ENCODE data around the gene CNTN5.

CNTN5 gene

DNA sequence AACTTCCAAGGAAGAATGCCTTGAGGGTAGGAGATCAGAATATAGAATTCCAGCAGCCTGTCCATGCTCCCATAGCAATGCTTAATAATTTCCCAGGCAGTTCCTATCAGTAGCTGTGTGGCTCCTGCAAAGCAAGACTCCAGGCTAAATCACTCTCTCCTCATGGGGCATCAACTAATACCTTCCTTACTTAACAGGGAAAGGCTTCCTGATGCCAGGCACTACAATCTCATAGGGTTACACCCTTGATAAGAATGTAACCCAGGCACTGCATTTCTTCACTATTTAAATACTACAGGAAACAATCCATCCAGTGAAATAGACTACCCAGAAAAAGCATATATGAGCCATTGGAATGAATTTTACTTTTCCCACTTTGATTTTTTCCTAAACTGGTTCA is 1051.4 kb downstream of the CNTN5 start:
- no peak overlapping the region for H3K4me3 ChIP-seq (ENCODE audit: low read length)

DNA sequence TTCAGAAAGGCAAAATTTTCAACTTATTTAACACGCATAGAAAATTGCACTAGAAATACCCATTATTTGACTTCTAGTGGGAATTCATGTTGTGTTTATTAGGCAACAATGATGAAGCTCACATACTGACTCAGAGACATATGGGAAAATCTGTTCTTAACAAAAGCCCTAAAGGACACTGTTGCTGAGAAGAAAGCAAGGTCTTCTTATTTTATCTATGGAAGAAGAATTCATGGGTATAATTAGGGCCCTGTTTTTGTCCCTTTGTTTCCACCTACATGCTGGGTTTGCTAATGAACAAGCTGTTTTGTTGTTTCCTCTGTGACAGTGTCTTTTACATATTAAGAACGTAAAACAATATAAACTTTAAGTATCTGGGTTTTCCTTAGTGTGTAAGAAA is 1059.6 kb downstream of the CNTN5 start:
- Histone ChIP-seq H3K36me3 (ENCODE audit: insufficient read depth, low read length) (no peaks in the 10 kb centered on the region), H3K27me3 (ENCODE audit: insufficient read depth, low read length) (no peaks in the 10 kb centered on the region), H3K9me3 (ENCODE audit: insufficient read depth, low read depth, low read length) (no peaks in the 10 kb centered on the region), H3K27ac (ENCODE audit: low read depth, low read length) (peak overlapping the region; percentile 61; the same call in 1 of the 2 replicates), H3K4me1 (ENCODE audit: insufficient read depth, low read length) (0 out of 2 replicates have a peak, but pooled peaks cover 8% of the 10 kb centered on the region), H3K9ac (ENCODE audit: low read depth, low read length) (no peak overlapping the region), H3K4me3 (ENCODE audit: low read length) (no peak overlapping the region)
- WGBS: 78% methylated on average over 1 of the region's 2 CpGs

More for the DNA sequence above, 1051.4 kb downstream of the CNTN5 start:
- H3K9me3 ChIP-seq (ENCODE audit: insufficient read depth, low read depth, low read length): no peaks in the 10 kb centered on the region
- no peak overlapping the region for H3K9ac ChIP-seq (ENCODE audit: low read depth, low read length)
- no peaks in the 10 kb centered on the region for H3K36me3 ChIP-seq (ENCODE audit: insufficient read depth, low read length)
- H3K27ac ChIP-seq (ENCODE audit: low read depth, low read length): peak overlapping the region; percentile 27; the same call in 1 of the 2 replicates
- H3K27me3 ChIP-seq (ENCODE audit: insufficient read depth, low read length): no peaks in the 10 kb centered on the region
- peaks cover 21% of the 10 kb centered on the region for H3K4me1 ChIP-seq (ENCODE audit: insufficient read depth, low read length)

DNA sequence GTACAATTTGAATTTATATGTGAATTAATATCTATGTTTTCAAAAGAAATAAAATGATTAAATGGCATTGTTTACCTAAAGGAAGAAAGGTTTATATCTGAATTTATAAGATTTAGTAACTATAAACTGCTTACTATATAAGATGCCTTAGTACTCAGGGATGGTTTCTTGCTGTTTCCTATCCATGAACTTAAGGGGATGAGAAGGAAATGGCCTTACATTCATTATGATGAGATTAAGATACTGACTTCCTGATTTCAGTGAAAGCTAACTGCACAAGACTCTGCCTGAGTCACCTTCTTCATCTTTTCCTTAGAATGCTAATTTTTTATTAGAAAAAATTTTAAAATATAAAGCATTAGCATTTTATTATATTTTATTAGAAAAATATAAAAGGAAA is 1060.1 kb downstream of the CNTN5 start:
- Histone ChIP-seq H3K27ac (ENCODE audit: low read depth, low read length) (no peak overlapping the region), H3K27me3 (ENCODE audit: insufficient read depth, low read length) (no peaks in the 10 kb centered on the region), H3K4me1 (ENCODE audit: insufficient read depth, low read length) (0 out of 2 replicates have a peak, but pooled peaks cover 8% of the 10 kb centered on the region), H3K9me3 (ENCODE audit: insufficient read depth, low read depth, low read length) (no peaks in the 10 kb centered on the region), H3K9ac (ENCODE audit: low read depth, low read length) (no peak overlapping the region), H3K4me3 (ENCODE audit: low read length) (no peak overlapping the region), H3K36me3 (ENCODE audit: insufficient read depth, low read length) (no peaks in the 10 kb centered on the region)

DNA sequence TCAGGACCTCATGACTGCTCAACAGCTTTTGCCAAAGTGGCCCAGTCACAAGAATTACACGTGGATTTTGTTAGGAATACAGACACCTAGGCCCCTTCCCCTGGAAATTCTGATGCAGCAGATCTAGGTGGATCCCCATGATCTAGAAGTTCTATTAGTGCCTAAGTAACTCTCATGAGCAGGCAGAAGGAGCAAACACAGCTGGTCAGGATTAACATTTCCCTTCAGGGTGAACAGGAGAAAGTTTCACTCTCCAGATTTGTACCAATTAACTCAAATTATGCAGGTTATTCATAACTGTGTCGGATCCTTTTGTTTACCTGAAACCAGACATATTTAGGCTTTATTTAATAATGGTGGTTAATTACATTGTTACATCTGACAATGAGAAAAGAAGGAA is 1072.9 kb downstream of the CNTN5 start:
- no peak overlapping the region for H3K9ac ChIP-seq (ENCODE audit: low read depth, low read length)
- WGBS: 95% methylated on average over 1 of the region's 2 CpGs
- no peak overlapping the region for H3K27ac ChIP-seq (ENCODE audit: low read depth, low read length)

DNA sequence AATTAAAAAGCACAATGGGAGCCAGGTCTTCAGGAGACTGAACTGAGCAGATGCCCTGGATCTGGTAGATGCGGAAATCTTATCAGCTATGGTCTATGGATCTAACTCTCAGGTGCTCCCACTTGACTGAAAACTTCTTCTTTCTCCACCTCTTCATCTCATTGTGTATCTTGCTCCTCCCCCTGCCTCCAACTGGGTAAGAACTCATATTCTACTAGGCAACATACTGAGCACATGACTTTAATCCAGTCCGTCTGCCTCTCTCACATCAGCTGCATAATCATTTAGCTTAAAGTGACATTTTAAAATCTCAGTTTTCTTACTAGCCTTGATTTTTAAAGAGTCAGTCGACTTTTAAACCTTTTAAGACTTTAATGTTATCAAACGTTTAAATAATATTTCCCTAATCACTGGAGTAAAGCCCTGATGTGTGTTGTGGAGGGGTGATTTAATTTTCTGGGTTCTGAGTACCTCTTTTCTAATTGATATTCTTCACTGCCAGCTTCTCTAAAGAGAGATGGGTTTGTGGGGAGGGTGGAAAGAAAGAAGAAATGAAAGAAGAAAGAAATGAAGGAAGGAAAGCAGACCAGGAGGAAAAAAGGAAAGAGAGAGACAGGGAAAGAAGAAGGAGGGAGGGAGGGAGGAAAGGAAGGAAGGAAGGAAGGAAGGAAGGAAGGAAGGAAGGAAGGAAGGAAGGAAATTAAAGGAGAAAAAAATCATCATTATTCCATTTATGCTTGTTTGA is 1073.5 kb downstream of the CNTN5 start:
- no peak overlapping the region for H3K9ac ChIP-seq (ENCODE audit: low read depth, low read length)
- H3K27ac ChIP-seq (ENCODE audit: low read depth, low read length): no peak overlapping the region
- H3K36me3 ChIP-seq (ENCODE audit: insufficient read depth, low read length): no peaks in the 10 kb centered on the region
- no peaks in the 10 kb centered on the region for H3K27me3 ChIP-seq (ENCODE audit: insufficient read depth, low read length)
- no peaks in the 10 kb centered on the region for H3K9me3 ChIP-seq (ENCODE audit: insufficient read depth, low read depth, low read length)
- peaks cover 3% of the 10 kb centered on the region; the same call in 1 of the 2 replicates for H3K4me1 ChIP-seq (ENCODE audit: insufficient read depth, low read length)
- no peak overlapping the region for H3K4me3 ChIP-seq (ENCODE audit: low read length)
- 90% methylated on average over 3 of the region's 4 CpGs for WGBS

More for the DNA sequence above, 1072.9 kb downstream of the CNTN5 start:
- Histone ChIP-seq H3K36me3 (ENCODE audit: insufficient read depth, low read length) (no peaks in the 10 kb centered on the region), H3K4me3 (ENCODE audit: low read length) (no peak overlapping the region), H3K9me3 (ENCODE audit: insufficient read depth, low read depth, low read length) (no peaks in the 10 kb centered on the region), H3K4me1 (ENCODE audit: insufficient read depth, low read length) (peaks cover 3% of the 10 kb centered on the region; the same call in 1 of the 2 replicates), H3K27me3 (ENCODE audit: insufficient read depth, low read length) (no peaks in the 10 kb centered on the region)

DNA sequence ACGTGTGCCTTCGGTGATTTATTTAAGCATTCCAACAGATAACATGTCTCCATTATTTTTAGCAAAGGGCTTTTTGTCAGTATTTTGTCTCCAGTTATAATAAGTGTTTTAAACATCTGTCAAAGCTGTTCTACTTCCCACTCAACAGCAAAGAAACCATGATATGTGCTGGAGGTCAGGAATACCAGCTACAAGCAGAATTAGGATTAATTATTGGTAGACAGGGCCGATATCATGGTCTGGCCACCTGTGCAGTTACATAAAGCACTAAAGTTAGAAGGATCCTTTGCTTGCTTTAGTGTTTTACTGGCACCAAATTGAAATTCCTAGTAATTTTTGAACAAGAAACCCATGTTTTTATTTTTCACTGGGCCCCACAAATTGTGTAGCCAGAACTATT is 1075.1 kb downstream of the CNTN5 start:
- Histone ChIP-seq H3K9me3 (ENCODE audit: insufficient read depth, low read depth, low read length) (no peaks in the 10 kb centered on the region), H3K4me1 (ENCODE audit: insufficient read depth, low read length) (peaks cover 3% of the 10 kb centered on the region; the same call in 1 of the 2 replicates), H3K9ac (ENCODE audit: low read depth, low read length) (no peak overlapping the region), H3K27me3 (ENCODE audit: insufficient read depth, low read length) (no peaks in the 10 kb centered on the region), H3K27ac (ENCODE audit: low read depth, low read length) (no peak overlapping the region), H3K36me3 (ENCODE audit: insufficient read depth, low read length) (no peaks in the 10 kb centered on the region), H3K4me3 (ENCODE audit: low read length) (no peak overlapping the region)
- over 99% methylated on average over 3 of the region's 3 CpGs for WGBS

DNA sequence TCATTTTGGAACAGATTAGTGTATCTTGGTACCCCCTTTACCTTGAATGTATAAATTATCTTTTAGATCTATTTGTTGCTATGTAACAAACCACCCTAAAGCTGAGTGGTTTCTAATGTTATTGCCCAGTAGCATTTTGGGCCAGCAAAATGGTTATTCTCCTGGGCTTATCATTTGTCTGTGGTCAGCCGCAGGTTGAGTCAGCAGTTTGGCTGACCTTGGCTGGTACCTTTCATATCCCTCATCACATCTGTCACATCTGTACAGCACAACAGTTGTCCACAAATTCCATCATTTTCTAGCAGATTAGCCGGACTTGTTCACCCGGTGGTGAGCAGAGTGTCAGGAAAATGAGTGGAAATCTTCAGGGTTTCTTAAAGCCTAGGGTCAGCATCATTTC is 1077.8 kb downstream of the CNTN5 start:
- WGBS: 97% methylated on average over 3 of the region's 3 CpGs
- no peak overlapping the region for H3K27ac ChIP-seq (ENCODE audit: low read depth, low read length)

DNA sequence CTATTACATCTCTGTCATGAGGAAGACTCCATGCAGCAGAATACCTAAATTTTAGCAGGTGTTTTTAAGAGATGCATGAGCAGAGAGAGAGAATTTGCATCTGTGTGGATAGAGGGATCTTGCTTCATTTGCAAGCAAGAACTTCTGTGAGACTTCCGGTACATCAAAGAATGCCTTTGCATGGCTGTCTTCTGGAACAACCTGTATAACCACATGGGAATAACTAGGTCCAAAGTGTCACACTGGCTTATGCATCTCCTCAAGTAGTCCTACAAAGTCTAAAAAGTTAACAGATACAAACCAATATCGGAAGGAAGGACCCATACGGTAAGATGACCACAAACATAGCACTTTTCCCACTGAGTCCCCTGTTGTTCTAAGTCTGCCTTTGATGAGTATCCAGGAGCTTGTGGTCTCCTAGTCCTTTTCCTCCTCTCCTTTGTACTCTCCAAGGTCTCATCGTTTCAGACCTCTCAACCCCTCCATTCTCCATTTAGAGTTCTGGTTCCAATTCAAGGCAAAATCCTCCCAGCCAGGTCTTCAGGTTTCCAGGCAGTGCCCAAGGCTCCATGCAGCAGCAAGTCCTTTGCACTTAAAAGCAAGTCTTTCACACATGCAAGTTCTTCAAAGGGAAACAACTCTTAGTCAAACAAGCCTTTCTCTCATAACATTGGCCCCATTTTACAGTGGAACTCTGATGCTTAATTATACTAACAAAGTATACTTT is 1084.7 kb downstream of the CNTN5 start:
- WGBS: 41% methylated on average over 4 of the region's 4 CpGs
- Histone ChIP-seq H3K4me3 (ENCODE audit: low read length) (no peak overlapping the region), H3K4me1 (ENCODE audit: insufficient read depth, low read length) (peaks cover 22% of the 10 kb centered on the region), H3K27me3 (ENCODE audit: insufficient read depth, low read length) (no peaks in the 10 kb centered on the region), H3K36me3 (ENCODE audit: insufficient read depth, low read length) (no peaks in the 10 kb centered on the region), H3K9me3 (ENCODE audit: insufficient read depth, low read depth, low read length) (no peaks in the 10 kb centered on the region), H3K27ac (ENCODE audit: low read depth, low read length) (no peak overlapping the region), H3K9ac (ENCODE audit: low read depth, low read length) (no peak overlapping the region)

More for the DNA sequence above, 1077.8 kb downstream of the CNTN5 start:
- 0 out of 2 replicates have a peak, but pooled peaks cover under 1% of the 10 kb centered on the region for H3K4me1 ChIP-seq (ENCODE audit: insufficient read depth, low read length)
- no peaks in the 10 kb centered on the region for H3K27me3 ChIP-seq (ENCODE audit: insufficient read depth, low read length)
- no peaks in the 10 kb centered on the region for H3K9me3 ChIP-seq (ENCODE audit: insufficient read depth, low read depth, low read length)
- H3K4me3 ChIP-seq (ENCODE audit: low read length): no peak overlapping the region
- no peaks in the 10 kb centered on the region for H3K36me3 ChIP-seq (ENCODE audit: insufficient read depth, low read length)
- no peak overlapping the region for H3K9ac ChIP-seq (ENCODE audit: low read depth, low read length)

DNA sequence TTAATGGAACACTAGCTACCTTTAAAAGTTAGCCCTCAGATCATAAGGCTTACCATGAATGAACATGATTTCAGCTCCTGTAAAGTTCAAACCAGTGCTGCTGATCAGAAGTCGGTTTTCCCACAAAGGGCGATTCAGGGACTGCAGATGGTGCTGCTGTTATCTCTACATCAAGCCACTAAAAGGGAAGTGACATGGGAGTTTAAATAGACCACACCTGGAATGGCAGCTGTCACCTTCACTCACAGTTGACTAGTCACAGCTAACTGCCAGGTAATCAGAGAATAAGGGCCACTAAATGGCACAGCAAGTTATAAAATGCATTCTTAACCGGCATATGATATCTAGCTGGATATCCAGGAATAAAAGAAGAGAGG is 1085.2 kb downstream of the CNTN5 start:
- H3K36me3 ChIP-seq (ENCODE audit: insufficient read depth, low read length): no peaks in the 10 kb centered on the region
- H3K9ac ChIP-seq (ENCODE audit: low read depth, low read length): no peak overlapping the region
- H3K4me3 ChIP-seq (ENCODE audit: low read length): no peak overlapping the region
- H3K4me1 ChIP-seq (ENCODE audit: insufficient read depth, low read length): peaks cover 22% of the 10 kb centered on the region
- no peaks in the 10 kb centered on the region for H3K27me3 ChIP-seq (ENCODE audit: insufficient read depth, low read length)
- H3K9me3 ChIP-seq (ENCODE audit: insufficient read depth, low read depth, low read length): no peaks in the 10 kb centered on the region
- 49% methylated on average over 3 of the region's 3 CpGs for WGBS
- H3K27ac ChIP-seq (ENCODE audit: low read depth, low read length): no peak overlapping the region

DNA sequence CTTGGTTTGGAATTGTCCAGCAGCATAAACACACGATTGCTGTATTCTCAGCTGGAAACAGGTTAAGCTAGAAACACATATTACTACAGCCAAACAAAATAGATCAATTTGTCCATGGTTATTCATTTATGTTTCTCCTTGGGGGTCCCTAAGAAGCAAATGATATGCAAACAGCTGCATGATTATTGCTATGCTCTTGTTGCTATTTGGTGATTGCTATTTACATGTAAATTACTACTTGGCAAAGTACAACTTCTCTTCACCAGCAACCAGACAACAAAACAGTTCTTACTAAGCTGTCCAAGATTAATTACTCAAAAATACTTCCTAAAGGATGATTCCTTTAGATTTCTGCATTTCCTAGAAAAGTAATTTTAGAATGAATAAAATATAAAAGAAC is 1098.4 kb downstream of the CNTN5 start:
- no peak overlapping the region for H3K4me3 ChIP-seq (ENCODE audit: low read length)
- H3K4me1 ChIP-seq (ENCODE audit: insufficient read depth, low read length): peaks cover 10% of the 10 kb centered on the region
- H3K36me3 ChIP-seq (ENCODE audit: insufficient read depth, low read length): no peaks in the 10 kb centered on the region
- H3K9ac ChIP-seq (ENCODE audit: low read depth, low read length): no peak overlapping the region
- no peaks in the 10 kb centered on the region for H3K9me3 ChIP-seq (ENCODE audit: insufficient read depth, low read depth, low read length)
- no peak overlapping the region for H3K27ac ChIP-seq (ENCODE audit: low read depth, low read length)
- no peaks in the 10 kb centered on the region for H3K27me3 ChIP-seq (ENCODE audit: insufficient read depth, low read length)
- WGBS: 80% methylated on average over 1 of the region's 1 CpG

DNA sequence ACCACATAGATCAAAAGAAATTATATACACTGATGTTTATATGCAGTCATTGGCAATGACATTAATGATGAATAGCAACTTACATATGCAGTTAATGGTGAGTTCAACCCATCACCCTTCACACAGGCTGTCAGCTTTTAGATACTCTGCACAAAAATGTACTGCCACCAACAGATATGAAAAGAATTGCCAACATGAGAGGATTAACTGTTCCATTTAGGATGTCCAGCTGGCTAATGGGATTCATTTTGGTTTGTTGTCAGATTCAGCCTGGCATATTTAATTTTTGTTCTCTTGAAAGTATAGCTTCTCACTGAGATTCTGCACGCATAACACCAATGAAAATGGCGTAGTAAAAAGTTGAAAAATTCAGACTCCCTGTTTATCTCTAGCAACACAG is 1112.4 kb downstream of the CNTN5 start:
- WGBS: 100% methylated on average over 1 of the region's 2 CpGs
- H3K4me3 ChIP-seq (ENCODE audit: low read length): no peak overlapping the region

More for the DNA sequence above, 1112.4 kb downstream of the CNTN5 start:
- no peak overlapping the region for H3K27ac ChIP-seq (ENCODE audit: low read depth, low read length)
- no peak overlapping the region for H3K9ac ChIP-seq (ENCODE audit: low read depth, low read length)
- H3K27me3 ChIP-seq (ENCODE audit: insufficient read depth, low read length): no peaks in the 10 kb centered on the region
- H3K4me1 ChIP-seq (ENCODE audit: insufficient read depth, low read length): no peaks in the 10 kb centered on the region
- H3K9me3 ChIP-seq (ENCODE audit: insufficient read depth, low read depth, low read length): no peaks in the 10 kb centered on the region
- no peaks in the 10 kb centered on the region for H3K36me3 ChIP-seq (ENCODE audit: insufficient read depth, low read length)
